AG08395 (cell line): ENCODE results near the gene AP2B1.
"Not testable (repeated sequence)": the region's sequence is repeated elsewhere in the genome, so short reads cannot be mapped to it uniquely, and the experiment has no call there.

ENCODE experiments used
- DNase-seq: peaks from one replicate; pipeline ENCODE4 v3.0.0; 2012; ENCODE audit warnings: mixed read lengths, low spot score

The AP2B1 gene

GRCh38 chr17:35577830-35578196 lies 9.3 kb upstream of the AP2B1 start:
- peak; percentile 24 for DNase-seq

- peak; percentile 86 for DNase-seq
Measured at GRCh38 chr17:35578197-35578928, 8.8 kb upstream of the AP2B1 start, which contains the start of gene PEX12. Gene PEX12 (minus strand): TSS chr17:35578571. CDS start chr17:35578021, 550 bp downstream.

GRCh38 chr17:35578929-35579432 lies 8.1 kb upstream of the AP2B1 start:
- DNase-seq = no peak

GRCh38 chr17:35584061-35584460 lies 3.1 kb upstream of the AP2B1 start:
- no peak for DNase-seq

GRCh38 chr17:35586569-35587073 lies 501 bp upstream of the AP2B1 start:
- DNase-seq = no peak

GRCh38 chr17:35588196-35588920 lies 1.2 kb downstream of the AP2B1 start:
- DNase-seq = no peak

GRCh38 chr17:35596072-35596471 lies 8.9 kb downstream of the AP2B1 start:
- DNase-seq = no peak

- no peak for DNase-seq
Measured at GRCh38 chr17:35596530-35597233, 9.6 kb downstream of the AP2B1 start.

GRCh38 chr17:35597604-35598003 lies 10.5 kb downstream of the AP2B1 start:
- no peak for DNase-seq

GRCh38 chr17:35603674-35604073 lies 16.6 kb downstream of the AP2B1 start:
- DNase-seq = no peak

GRCh38 chr17:35605678-35606077 lies 18.6 kb downstream of the AP2B1 start:
- peak; percentile 82 for DNase-seq

- DNase-seq = no peak
Measured at GRCh38 chr17:35607239-35607847, 20.2 kb downstream of the AP2B1 start.

- no peak for DNase-seq
Measured at GRCh38 chr17:35609831-35610230, 22.7 kb downstream of the AP2B1 start.

GRCh38 chr17:35610746-35611145 lies 23.6 kb downstream of the AP2B1 start:
- not testable (repeated sequence) for DNase-seq

GRCh38 chr17:35612924-35613521 lies 25.9 kb downstream of the AP2B1 start:
- DNase-seq = peak; percentile 40

GRCh38 chr17:35614810-35615209 lies 27.7 kb downstream of the AP2B1 start:
- no peak for DNase-seq

- DNase-seq = no peak
Measured at GRCh38 chr17:35616536-35616935, 29.4 kb downstream of the AP2B1 start.

GRCh38 chr17:35617505-35617904 lies 30.4 kb downstream of the AP2B1 start:
- no peak for DNase-seq

GRCh38 chr17:35618628-35619027 lies 31.5 kb downstream of the AP2B1 start:
- no peak for DNase-seq

- DNase-seq = no peak
Measured at GRCh38 chr17:35621768-35622167, 34.6 kb downstream of the AP2B1 start.

- no peak for DNase-seq
Measured at GRCh38 chr17:35627417-35627816, 40.3 kb downstream of the AP2B1 start.
